Measurements from ENCODE around the gene ACAP2. TPM values are rescaled to one million over a fixed set of nuclear protein-coding genes. Genes with fewer than 3 reads are reported as not detected.

Gene ACAP2
- polyA plus RNA-seq, 3 donors: 26.7 to 36.3 (median 34.0) TPM

Other genes starting within 250 kb of the ACAP2 start
- gene XXYLT1, start 171.9 kb downstream of the ACAP2 start, polyA plus RNA-seq (ENCODE audit: insufficient read length in 3 of 3): 10 to 100 TPM; 28.7 to 32.7 (median 29.6) TPM
- gene PPP1R2, start 100.3 kb upstream of the ACAP2 start, polyA plus RNA-seq (ENCODE audit: insufficient read length in 3 of 3): 10 to 100 TPM; 53.3 to 56.1 (median 54.0) TPM
- gene APOD, start 140.9 kb upstream of the ACAP2 start, polyA plus RNA-seq (ENCODE audit: insufficient read length in 3 of 3): 10 to 100 TPM in 2 of 3 donors, 1 to 10 TPM in 1; 8.2 to 11.3 (median 10.0) TPM

Measured in renal pelvis (tissue), 3 donors.